ENCODE results near the gene WNT9A.

DNA sequence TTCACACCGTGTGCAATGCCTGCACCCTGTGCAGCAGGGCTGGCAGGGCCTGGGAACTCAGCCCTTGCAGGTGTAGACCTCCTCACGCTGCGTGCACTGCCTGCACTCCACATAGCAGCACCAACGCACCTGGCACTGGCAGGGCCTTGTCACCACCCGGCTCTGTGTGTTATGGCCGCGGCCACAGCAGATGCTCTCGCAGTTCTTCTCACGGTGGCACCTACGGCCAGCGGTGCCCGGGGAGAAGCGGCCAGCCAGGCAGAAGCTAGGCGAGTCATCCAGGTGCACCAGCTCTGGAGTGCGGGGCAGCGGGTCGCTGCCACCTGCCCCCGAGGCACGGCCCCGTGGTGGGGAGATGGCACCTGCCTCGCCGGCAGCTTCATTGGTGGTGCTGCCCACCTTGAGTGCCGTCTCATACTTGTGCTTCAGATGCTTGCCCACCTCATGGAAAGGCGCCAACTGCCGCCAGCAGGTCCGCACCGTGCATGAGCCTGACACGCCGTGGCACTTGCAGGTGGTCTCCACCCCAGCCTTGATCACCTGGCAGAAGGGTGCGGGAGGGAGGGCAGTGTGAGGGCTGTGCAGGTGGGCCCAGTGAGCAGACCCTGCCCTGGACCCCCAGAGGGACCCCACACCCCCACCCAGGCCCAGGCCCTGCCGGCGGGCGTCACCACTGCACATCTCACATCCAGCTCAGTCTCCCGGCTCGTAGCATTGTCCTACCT is 26.1 kb downstream of the WNT9A start:
- TF ChIP-seq POLR2A (IDR thresholded peaks at IDR 0.05) = no peak
- TF ChIP-seq, protein P1, sequence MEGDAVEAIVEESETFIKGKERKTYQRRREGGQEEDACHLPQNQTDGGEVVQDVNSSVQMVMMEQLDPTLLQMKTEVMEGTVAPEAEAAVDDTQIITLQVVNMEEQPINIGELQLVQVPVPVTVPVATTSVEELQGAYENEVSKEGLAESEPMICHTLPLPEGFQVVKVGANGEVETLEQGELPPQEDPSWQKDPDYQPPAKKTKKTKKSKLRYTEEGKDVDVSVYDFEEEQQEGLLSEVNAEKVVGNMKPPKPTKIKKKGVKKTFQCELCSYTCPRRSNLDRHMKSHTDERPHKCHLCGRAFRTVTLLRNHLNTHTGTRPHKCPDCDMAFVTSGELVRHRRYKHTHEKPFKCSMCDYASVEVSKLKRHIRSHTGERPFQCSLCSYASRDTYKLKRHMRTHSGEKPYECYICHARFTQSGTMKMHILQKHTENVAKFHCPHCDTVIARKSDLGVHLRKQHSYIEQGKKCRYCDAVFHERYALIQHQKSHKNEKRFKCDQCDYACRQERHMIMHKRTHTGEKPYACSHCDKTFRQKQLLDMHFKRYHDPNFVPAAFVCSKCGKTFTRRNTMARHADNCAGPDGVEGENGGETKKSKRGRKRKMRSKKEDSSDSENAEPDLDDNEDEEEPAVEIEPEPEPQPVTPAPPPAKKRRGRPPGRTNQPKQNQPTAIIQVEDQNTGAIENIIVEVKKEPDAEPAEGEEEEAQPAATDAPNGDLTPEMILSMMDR (IDR thresholded peaks at IDR 0.05) = no peak

Measured in upper lobe of left lung (tissue), 4 donors.